ENCODE results near the gene CHD1.

CHD1 gene

DNA sequence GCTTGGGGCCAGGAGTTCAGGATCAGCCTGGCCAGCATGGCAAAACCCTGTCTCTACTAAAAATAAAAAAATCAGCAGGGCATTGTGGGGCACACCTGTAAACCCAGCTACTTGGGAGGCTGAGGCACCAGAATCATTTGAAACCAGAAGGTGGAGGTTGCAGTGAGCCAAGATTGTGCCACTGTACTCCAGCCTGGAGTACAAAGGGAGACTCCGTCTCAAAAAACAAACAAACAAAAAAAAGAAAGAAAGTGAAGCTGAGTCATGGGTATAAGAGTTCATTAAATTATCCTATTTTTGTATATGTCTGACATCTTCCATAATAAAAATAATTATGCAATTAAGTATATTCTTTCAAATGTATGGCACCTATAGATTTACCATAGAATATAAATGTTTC, 37.2 kb downstream of the CHD1 start:
- no peak for DNase-seq

DNA sequence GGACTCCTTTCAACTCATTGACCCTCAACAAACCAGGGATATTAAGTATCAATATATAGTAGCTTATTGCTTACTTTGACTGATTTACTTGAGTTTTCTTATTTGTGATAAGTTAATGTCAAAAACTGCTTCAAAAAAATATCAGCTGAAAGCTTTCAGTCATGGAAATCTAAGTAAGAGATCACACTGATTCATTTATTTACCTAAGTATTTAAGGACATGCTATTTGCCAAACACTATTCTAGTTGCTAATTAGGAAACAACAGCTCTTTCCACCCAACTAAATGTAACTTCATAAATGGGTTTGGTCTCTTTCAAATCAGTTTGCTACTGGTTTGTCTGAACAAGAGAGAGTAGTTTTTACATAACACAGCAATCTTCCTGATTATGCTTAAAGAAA, 48.2 kb downstream of the CHD1 start:
- DNase-seq: no peak

DNA sequence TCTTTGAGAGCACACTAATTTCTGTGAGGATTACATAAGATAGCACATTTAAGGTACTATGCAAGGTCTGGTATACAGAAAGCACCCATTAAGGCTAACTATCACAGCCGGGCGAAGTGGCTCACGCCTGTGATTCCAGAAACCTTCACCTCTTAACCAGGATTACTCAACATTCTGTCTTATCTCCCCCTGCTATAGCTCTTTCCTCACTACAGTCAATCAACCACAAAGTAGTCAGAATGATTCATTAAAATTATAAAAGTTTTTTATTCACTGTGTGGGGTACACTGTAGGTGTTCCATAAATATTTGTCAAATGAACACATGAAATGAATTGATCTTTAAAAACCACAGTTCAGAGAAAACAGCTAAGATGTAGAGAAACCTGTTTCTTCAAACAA, 48.7 kb downstream of the CHD1 start:
- no peak for DNase-seq

DNA sequence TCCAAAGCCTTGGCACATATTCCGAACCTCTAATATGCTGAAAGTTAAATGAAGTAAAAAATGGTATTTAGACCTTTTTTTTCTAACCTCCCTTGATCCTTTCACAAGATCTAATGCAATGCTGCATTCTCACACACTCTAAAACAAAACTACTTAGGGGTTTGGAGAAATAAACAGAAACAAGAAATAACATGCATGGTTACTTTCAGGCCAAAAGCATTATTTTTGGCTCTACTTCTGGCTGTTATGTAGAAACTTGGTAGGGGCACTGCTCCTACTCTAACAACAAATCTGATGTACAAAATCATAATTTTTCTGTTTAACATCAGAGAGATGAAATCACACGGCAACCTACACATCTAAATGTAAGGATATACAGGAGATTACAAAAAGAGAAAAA, 51.2 kb downstream of the CHD1 start:
- DNase-seq: no peak

DNA sequence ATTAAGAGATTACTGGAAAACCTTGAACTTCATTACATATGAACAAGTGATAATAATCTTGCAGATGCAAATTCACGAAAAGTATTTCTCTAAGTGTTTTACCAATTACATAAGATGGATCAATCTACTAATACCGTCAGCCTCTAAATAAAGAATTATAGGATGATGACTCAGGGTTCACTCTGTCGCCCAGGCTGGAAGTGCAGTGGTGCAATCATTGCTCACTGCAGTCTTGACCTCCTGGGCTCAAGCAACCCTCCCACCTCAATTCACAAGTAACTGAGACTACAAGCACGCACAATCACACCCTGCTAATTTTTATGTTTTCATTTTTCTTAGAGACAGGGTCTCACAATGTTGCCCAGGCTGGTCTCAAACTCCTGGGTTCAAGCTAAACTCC, 56.1 kb downstream of the CHD1 start:
- no peak for DNase-seq

DNA sequence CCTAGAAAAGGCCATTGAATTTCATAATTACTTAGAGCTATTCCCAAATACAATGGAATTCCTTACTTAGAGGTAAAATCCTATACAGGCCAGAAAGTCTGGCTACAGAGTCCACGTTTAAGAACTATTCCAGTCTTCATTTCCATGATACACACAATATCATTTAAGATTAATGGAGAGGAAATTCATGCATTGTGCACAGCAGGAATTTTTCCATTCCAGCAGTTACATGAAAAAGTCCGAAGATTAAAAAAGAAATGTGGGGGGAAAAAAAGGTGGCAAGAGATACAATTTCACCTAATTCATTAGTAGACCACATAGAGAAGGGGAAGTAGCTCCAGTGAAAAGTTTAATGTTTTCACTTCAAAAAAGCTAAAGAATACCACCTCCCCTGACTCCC, 63.1 kb downstream of the CHD1 start:
- DNase-seq: no peak

DNA sequence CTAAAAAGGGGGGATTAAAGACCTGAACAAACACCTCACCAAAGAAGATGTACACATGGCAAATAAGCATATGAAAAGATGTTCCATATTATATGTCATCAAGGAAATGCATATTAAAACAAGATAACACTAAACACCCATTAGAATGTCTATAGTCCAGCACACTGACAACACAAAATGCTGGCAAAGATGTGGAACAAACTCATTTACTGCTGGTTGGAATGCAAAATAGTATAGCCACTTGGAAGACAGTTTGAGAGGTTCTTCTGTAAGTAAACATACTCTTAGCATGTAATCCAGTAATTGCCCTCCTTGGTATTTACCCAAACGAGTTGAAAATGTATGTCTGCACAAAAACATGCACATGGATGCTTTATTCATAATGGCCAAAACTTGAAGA, 81.8 kb downstream of the CHD1 start:
- DNase-seq: no peak

DNA sequence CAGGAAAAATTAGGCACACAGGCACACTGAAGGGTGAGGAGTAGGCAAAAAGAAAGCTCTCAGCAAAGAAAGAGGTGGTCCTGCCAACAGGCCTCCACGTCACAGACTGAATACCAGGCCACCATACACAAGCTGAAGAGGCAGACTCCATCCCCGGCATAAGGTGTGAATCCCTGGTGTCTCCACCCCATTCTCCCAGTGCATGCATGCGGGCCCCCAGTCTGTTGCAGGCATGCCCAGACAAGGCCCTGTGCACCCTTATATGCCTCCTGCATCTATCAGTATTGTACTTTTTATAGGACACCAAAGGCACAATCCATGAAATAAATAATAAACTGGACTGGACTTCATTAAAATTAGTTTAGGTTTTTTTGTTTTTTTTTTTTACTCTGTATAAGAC, 82.3 kb downstream of the CHD1 start:
- DNase-seq: no peak

DNA sequence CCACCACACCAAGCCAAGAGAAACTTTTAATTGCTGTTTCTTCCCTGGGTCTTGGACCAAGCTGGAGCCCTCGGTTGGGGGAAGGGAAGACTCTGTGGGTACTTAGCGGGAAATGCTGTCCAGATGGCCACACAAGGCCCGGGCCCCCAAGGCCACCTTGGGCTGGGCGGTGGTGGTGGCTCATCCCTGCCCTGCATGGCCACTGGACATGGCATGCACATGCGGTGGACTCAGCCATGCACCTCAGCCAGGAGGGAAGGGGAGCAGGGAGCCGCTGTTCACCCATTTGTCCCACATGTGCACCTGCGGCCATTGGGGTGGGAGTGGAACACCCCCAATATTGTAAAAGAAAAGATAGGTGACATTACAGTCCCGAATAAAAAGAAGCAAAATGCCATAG, 82.9 kb downstream of the CHD1 start:
- DNase-seq: no peak

DNA sequence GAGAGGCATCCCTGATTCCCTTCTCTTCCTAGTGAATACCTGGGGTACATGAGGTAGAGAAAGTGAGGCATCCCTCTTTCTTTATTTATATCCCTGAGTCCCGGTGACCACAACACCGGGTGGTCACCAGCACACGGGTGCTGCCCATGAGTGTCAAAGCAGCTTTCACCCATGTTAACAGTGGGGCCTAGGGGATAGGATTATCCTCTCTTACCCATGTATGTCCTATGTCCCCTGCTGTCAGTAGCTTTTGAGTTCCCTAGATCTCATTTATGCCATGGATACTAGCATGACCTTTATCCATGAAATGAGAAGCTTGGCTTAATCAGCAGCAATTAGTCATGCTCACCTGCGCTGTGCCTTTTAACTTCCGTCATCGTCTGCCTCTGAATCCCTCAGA, 83.9 kb downstream of the CHD1 start:
- no peak for DNase-seq

DNA sequence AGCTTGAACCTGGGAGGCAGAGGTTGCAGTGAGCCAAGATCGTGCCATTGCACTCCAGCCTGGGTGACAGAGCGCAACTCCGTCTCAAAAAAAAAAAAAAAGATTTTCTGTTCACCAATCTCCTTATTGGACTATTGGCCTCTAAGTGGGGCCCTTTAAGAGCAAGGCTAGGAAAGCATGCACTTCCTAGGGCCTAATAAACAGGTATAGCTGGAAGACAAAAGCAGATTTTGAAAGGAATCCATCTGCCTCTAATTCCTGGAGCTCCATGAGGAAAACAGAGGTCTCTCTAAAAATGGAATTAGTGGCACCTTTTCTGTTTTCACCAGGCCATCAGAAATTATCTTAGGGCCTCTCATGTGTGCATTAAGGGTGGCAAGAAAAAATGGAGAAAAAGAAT, 85.3 kb downstream of the CHD1 start:
- no peak for DNase-seq

DNA sequence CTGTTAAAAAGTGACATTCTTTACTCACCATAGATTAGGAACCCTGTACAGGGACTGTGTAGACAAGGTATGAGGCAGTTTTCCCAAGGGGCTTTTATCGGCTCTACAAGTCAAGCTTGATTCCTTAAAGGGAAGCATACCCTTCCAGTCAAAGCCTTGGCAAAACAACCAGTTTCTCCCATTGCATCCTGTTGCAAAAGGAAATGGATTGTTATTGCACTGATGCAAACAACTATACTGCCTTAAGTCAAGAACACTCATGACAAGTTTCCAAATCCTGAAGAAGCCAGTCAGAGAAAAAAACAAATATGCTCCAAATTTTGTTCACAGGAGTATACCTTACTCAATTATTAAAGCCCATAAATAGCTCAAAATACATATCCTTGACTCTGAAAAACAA, 87.9 kb downstream of the CHD1 start:
- no peak for DNase-seq

DNA sequence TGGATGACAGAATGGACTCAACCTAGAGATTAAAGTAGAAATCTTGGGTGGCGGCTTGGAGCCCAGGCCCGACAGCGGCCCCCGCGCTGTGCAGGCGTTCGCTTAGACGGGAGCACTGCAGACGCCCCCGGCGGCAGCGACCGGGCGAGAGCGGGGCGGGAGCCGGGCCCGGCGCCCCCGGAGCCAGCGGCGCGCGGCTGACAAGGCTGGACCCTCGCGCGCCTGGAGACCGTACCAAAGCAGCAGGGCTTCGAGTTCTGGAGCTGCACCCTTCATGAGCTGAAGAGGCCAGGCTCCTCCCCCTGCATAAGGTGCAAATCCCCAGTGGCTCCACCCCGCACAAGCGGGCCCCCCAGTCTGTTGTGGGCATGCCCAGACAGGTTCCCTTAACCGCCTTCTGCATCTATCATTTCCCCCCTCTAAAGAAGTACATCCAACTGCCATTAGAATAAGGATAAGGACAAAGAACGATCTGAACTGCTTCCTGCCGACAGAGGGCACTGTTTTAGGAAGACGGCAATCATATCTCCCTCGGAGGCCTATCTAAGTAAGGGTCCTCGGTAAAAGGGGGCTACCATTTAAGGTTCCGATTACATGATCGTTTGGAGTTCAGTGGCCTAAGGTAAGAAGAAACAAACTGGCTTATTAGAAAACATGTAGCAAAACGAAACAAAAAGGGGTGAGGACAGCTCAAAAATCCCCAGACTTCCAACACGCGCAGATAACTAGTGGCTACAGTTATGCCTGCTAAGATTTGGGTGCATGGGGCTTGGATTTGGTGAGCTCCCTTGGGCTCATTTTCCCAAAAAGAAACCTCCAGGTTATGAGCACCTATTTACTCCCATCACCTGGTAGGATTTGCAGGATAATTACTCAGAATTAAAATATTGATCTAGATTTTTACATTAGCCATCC, 89.1 kb downstream of the CHD1 start:
- DNase-seq: no peak

DNA sequence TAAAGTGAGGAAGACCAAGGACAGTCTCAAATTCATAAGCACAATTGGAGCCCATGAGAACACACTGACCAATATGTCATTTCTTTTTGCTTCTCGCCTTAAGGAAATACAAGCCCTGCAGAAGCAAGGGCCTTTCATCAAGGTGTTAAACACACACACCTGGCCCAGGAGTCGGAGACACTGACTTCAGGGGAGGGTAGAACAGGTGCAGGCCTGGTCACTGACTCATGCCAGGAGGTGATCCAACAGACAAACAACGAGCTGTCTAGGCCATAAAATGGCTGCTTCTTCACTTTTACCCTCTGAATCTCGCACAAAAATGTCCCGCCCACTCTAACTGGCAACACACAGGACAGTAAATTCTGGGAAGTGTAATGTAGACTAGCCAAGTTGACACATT, 92.6 kb downstream of the CHD1 start:
- no peak for DNase-seq

DNA sequence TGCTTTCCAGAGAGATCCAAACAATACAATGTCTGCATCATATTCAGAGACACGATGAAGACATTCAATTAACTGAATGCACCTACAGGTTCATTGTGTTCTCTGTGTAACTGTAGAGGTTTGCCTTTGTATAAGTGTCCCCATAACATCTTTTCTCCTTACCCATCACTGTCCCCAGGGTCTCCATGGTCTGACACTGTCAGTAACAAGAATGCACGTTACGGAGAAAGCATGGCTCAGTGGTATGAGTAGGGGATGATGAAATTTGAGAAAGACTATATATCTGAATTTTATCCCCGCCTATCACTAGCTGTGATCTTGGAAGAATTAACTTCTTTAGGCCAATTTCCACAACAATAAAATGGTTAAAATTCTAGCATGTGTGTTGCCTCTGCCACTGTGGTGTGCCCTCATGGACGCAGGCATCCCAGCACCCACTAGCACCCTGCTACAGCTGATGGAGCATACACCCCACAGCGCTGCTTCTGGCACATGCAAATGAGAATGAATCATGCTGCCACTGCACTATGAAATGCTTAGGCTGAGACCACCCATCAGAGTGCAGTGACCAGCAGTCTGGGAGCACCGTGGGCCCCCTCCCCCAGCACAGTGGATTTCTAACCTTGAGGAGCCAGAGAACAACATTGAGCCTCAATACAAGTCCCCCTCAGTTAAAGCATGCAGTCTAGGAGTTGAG, 101.1 kb downstream of the CHD1 start:
- DNase-seq: no peak

DNA sequence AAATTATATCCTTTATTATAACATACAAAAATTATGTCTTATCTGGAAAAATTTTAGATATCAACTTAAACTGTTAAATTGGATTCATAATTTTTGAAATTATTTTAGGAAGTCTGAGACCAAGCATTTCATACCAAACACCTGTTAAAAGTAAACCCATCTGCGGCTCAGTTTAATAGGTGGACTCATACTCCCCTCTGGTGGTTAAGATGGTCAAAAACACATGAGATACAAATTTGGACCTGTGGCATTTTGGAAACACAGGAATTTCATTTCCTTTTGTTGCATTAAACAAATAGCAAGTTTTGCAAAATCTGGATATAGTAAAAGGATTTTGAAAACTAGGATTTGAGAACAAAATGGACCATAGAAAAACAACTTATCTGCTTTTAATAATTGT, 101.6 kb downstream of the CHD1 start:
- no peak for DNase-seq

DNA sequence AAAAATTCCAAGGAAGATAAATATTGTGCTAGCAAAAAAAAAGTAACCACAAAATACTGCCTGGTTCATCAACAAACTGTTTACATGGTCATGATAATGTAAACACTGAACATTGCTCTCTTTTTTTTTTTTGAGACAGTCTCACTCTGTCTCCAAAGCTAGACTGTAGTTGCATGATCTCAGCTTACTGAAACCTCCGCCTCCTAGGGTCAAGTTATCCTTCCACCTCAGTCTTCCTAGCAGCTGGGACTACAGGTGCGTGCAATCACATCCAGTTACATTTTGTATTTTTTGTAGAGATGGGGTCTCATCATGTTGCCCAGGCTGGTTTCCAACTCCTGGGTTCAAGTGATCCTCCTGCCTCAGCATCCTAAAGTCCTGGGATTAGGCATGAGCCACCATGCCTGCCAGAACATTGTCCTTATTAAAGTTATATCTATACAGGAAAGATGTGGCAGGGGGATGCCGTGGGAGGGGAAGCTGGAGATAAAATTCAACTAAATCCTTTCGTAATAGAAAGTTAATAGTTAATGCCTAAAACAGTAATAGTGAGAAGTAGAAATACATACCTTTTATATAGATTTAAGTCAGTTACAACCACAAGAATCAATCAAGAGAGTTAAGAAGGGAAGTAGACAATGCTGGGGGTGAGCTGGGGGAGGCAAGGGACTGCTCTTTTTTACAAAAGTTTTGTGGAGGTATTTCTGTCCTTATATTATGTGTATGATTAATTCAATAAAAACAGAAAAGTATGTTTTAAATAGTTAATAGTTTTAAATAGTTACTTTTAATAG, 103.0 kb downstream of the CHD1 start:
- DNase-seq: no peak

DNA sequence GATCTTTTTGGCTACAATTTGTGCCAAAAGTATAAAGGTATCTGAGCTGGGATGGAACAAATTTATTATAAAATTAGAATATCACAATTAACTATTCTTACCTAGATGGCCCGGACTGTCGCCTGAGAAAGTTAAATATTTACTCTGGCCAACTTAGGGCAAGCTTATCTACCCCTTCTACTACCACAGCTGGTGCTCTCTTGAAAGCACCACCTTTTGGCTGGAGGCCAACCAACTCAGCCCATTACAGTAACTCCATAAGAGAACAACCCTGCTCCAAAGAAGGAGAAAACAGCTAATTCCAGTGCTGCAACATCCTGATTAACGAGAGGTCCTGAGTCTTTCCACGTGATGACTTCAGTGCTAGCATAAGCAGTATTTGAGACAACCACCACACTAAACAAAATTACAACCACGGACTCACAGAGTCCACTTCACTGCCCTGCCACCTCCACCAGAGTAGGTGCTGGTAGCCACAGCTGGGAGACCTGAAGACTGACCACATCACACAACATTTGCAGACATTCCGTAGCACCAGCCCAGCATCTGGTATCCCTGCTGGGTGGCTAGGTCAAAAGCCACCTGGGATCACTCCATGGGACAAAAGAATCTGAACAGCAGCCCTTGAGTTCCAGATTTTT, 112.1 kb downstream of the CHD1 start:
- no peak for DNase-seq

DNA sequence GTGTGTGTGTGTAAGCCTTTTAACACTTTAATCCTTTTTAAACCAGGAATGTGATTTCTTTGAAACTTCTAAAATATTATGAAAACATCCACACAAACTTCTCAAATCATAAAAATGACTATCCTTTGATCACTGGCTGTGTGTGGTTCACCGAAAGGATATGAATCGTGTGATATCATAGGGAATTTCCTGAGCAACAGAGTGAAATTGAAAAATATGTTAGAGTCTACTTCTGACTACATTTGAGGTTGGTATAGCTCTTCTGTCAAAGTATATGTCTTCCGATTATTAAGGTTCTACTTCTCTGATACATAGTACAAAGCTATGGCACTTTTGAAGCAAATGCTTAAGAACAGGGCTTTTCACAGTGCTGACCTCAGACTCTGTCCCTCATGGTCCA, 115.1 kb downstream of the CHD1 start:
- DNase-seq: no peak

DNA sequence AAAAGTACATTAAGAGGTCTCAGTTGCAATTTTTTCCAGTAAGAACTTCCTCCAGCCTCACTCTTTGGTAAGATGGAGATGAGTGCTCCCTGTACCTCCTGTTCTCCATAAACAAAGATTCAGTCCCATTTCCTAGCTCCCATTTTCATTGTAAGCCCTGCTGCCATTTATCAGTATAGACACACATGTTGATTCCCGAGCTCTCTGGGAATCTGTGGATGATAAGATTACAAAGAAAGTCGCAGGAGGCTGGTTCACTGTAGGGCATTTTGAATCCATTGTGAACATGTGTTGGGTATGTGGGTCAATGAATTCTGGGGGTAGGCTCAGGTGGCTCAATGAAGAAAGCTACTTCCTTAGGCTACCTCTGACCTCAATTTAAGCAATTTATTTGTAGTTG, 118.6 kb downstream of the CHD1 start:
- DNase-seq: no peak

DNA sequence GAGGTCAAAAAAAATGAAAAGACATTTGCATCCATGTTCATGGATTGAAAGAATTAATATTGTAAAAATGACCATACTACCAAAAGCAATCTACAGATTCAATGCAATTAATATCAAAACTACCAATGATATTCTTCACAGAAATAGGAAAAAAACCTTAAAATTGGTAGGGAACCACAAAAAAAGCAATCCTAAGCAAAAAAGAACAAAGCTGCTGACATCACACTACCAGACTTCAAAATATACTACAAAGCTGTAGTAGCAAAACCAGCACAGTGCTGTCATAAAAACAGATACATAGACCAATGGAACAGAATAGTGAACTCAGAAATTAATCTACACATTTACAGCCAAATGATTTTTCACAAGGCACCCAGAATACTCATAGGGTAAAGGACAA, 121.0 kb downstream of the CHD1 start:
- DNase-seq: no peak

DNA sequence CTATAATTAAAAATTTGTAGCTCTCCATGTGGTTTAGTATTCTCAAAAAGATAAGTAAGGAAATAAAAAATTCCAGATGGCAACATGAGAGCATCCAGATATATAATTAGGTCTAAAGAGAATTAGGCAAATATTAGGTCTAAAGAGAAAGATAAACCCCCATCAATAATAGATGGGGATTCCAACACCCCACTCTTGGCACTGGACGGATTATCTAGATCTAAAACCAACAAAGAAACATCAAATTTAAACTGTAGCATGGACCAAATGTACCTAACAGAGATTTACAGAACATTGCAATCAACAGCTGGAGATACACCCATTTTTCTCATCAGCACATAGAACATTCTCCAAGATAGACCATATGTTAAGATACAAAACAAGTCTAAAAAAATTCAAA, 123.7 kb downstream of the CHD1 start:
- DNase-seq: no peak

DNA sequence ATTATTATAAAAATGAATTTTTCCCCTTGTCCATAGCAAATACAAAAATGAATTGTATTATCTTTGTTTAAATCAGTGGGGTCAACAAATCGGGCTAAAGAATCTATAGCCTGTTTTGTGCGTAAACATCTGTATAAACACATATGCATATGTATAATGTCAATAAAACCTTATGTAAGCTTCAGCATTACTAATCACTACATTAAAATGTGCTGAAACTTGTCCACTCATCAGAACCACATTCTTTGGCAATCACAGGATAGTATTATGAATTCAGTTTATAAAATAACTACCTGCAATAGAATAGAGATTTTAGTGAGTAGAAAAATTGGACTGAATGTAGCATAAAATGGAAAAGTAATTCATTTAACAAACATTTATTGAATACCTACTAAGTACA, 124.7 kb downstream of the CHD1 start:
- DNase-seq: no peak

Measured in activated T-cell treated with anti-CD3 and anti-CD28 coated beads, Interleukin-2, amount 50 U/mL, for 1 hour (primary cell).